Measurements from ENCODE around the gene PIK3CD. TPM values are rescaled to one million over a fixed set of nuclear protein-coding genes. Genes with fewer than 3 reads are reported as not detected.

Gene PIK3CD
- total and polyA plus RNA-seq, 10 of the 15 experiments (the other 5 are each of a cell fraction or from before 2014, with no cell fraction given) = 7.0 to 101 (median 51.1) TPM

- TF ChIP-seq CREB1 (IDR thresholded peaks at IDR 0.05; ENCODE audit: low read depth) = 0 out of 2 replicates have a peak, but pooled peaks have one; percentile 16
- TF ChIP-seq SUZ12 (IDR thresholded peaks at IDR 0.05; ENCODE audit: unreplicated experiment) = no peak
- peak; percentile 64; the same call in 1 of the 2 replicates for TF ChIP-seq NFIC (IDR thresholded peaks at IDR 0.05; ENCODE audit: low read depth, low read length)
- TF ChIP-seq ZNF217 (IDR thresholded peaks at IDR 0.05) = no peak
- TF ChIP-seq, protein P1, sequence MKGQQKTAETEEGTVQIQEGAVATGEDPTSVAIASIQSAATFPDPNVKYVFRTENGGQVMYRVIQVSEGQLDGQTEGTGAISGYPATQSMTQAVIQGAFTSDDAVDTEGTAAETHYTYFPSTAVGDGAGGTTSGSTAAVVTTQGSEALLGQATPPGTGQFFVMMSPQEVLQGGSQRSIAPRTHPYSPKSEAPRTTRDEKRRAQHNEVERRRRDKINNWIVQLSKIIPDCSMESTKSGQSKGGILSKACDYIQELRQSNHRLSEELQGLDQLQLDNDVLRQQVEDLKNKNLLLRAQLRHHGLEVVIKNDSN (IDR thresholded peaks at IDR 0.05; ENCODE audit: borderline replicate concordance, extremely low read length, insufficient read depth, low read depth, low read length) = no peak
- TF ChIP-seq CBX3 (IDR thresholded peaks at IDR 0.05; ENCODE audit: borderline replicate concordance, low read depth) = no peak
- TF ChIP-seq, protein P2, sequence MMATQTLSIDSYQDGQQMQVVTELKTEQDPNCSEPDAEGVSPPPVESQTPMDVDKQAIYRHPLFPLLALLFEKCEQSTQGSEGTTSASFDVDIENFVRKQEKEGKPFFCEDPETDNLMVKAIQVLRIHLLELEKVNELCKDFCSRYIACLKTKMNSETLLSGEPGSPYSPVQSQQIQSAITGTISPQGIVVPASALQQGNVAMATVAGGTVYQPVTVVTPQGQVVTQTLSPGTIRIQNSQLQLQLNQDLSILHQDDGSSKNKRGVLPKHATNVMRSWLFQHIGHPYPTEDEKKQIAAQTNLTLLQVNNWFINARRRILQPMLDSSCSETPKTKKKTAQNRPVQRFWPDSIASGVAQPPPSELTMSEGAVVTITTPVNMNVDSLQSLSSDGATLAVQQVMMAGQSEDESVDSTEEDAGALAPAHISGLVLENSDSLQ (IDR thresholded peaks at IDR 0.05) = peak; percentile 14; the same call in 1 of the 2 replicates
- TF ChIP-seq, protein P3, sequence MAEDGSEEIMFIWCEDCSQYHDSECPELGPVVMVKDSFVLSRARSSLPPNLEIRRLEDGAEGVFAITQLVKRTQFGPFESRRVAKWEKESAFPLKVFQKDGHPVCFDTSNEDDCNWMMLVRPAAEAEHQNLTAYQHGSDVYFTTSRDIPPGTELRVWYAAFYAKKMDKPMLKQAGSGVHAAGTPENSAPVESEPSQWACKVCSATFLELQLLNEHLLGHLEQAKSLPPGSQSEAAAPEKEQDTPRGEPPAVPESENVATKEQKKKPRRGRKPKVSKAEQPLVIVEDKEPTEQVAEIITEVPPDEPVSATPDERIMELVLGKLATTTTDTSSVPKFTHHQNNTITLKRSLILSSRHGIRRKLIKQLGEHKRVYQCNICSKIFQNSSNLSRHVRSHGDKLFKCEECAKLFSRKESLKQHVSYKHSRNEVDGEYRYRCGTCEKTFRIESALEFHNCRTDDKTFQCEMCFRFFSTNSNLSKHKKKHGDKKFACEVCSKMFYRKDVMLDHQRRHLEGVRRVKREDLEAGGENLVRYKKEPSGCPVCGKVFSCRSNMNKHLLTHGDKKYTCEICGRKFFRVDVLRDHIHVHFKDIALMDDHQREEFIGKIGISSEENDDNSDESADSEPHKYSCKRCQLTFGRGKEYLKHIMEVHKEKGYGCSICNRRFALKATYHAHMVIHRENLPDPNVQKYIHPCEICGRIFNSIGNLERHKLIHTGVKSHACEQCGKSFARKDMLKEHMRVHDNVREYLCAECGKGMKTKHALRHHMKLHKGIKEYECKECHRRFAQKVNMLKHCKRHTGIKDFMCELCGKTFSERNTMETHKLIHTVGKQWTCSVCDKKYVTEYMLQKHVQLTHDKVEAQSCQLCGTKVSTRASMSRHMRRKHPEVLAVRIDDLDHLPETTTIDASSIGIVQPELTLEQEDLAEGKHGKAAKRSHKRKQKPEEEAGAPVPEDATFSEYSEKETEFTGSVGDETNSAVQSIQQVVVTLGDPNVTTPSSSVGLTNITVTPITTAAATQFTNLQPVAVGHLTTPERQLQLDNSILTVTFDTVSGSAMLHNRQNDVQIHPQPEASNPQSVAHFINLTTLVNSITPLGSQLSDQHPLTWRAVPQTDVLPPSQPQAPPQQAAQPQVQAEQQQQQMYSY (CRISPR knock-in tag; IDR thresholded peaks at IDR 0.05) = no peak
- TF ChIP-seq YBX1 (IDR thresholded peaks at IDR 0.05) = no peak
- TF ChIP-seq CBFB (IDR thresholded peaks at IDR 0.05; ENCODE audit: low read depth) = 0 out of 2 replicates have a peak, but pooled peaks have one; percentile 44
- no peak for TF ChIP-seq SIX5 (IDR thresholded peaks at IDR 0.05; ENCODE audit: low read depth, low read length, severe bottlenecking)
- no peak for TF ChIP-seq BCL11A (IDR thresholded peaks at IDR 0.05; ENCODE audit: low read depth, low read length)
- TF ChIP-seq, protein P4, sequence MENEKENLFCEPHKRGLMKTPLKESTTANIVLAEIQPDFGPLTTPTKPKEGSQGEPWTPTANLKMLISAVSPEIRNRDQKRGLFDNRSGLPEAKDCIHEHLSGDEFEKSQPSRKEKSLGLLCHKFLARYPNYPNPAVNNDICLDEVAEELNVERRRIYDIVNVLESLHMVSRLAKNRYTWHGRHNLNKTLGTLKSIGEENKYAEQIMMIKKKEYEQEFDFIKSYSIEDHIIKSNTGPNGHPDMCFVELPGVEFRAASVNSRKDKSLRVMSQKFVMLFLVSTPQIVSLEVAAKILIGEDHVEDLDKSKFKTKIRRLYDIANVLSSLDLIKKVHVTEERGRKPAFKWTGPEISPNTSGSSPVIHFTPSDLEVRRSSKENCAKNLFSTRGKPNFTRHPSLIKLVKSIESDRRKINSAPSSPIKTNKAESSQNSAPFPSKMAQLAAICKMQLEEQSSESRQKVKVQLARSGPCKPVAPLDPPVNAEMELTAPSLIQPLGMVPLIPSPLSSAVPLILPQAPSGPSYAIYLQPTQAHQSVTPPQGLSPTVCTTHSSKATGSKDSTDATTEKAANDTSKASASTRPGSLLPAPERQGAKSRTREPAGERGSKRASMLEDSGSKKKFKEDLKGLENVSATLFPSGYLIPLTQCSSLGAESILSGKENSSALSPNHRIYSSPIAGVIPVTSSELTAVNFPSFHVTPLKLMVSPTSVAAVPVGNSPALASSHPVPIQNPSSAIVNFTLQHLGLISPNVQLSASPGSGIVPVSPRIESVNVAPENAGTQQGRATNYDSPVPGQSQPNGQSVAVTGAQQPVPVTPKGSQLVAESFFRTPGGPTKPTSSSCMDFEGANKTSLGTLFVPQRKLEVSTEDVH (IDR thresholded peaks at IDR 0.05; ENCODE audit: low read depth, partially characterized antibody) = no peak
- no peak; the same call in none of the 2 replicates for TF ChIP-seq IKZF1 (conservative IDR thresholded peaks at IDR 0.05)
- TF ChIP-seq POLR2AphosphoS2 (IDR thresholded peaks at IDR 0.05; ENCODE audit: low read depth, low read length) = no peak
- TF ChIP-seq ZBTB11 (CRISPR knock-in tag; IDR thresholded peaks at IDR 0.05) = no peak
- peak; percentile 26; the same call in 1 of the 2 replicates for TF ChIP-seq CREM (IDR thresholded peaks at IDR 0.05; ENCODE audit: low read depth)
Observed at GRCh38 chr1:9670085-9670484, 18.6 kb downstream of the PIK3CD start (continued).
